Stimulated activated CD4-positive, alpha-beta T cell treated with anti-CD3 and anti-CD28 coated beads, Interleukin-1b, Interleukin-23, amount 100 ng/mL, for 48 hours (primary cell): ENCODE data around the gene INSYN2A.

Experiments used
- DNase-seq: peaks from one replicate; pipeline ENCODE4 v3.0.0-alpha.2; 2020

INSYN2A gene

DNA sequence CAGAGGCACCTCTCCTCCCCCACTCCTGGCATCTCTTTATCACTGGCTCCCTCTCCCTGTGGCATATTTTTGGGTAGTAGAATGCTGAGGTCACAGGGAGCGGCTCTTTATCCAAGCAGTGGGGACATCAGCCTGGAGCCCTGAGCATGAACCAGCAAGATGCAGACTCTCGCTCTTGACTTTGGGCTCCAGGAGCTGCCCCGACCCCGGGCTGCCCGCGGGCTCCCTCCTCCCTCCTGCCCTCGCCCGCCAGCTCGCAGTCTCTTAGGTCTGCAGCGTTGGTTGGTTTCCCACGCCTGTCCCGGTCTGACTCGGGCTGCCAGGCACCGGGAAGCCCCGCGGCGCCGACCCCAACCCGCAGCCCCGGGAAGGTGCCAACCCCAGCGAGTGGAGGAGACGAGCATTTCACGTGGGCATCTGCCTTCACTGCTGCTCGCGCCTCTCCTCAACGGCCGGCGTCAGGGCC is 1.3 kb downstream of the INSYN2A start:
- DNase-seq = no peak

GRCh38 chr10:127194599-127194998 is 1.8 kb downstream of the INSYN2A start:
- no peak for DNase-seq

GRCh38 chr10:127194111-127194510 is 2.3 kb downstream of the INSYN2A start:
- DNase-seq = no peak

GRCh38 chr10:127193125-127193524 is 3.3 kb downstream of the INSYN2A start:
- no peak for DNase-seq

DNA sequence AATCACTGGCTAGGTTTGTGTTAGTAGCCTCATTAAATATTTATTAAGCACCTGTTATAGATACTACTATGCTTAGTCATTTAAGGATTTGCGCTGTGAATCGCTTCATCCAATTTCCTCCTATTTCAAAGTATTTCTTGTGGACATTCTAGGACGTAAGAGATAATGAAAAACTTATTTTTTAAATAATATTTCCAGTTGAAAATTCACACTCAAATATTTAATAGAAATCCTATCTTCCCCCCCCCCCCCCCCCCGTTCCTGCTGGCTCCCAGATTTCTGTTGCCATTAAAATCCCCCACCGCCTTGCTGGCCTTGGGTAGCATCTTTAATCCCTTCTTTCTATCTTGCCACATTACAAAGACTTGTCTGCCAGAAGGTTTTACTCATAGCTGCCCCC is 6.0 kb downstream of the INSYN2A start:
- no peak for DNase-seq

DNA sequence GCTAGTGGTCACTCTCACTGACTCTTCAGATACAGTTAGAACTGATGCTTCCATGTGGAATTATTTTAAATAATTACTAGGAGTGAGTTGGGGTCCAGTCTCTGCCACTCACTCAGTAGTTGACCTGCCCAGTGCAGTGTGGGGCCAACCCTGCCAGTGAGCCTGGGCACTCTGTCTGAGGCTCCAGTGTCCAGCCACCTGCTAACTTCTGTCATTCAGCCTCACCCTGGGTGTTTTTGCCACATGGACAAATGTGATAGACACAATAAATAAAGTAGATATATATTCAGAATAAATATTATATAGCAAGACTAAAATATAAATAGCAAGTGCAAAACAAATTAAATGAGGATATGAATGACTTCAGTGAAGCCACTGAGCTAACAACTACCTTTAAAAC is 7.2 kb downstream of the INSYN2A start:
- DNase-seq = no peak

- DNase-seq = no peak
These were observed 9.6 kb downstream of the INSYN2A start for GRCh38 chr10:127186813-127187212.

DNA sequence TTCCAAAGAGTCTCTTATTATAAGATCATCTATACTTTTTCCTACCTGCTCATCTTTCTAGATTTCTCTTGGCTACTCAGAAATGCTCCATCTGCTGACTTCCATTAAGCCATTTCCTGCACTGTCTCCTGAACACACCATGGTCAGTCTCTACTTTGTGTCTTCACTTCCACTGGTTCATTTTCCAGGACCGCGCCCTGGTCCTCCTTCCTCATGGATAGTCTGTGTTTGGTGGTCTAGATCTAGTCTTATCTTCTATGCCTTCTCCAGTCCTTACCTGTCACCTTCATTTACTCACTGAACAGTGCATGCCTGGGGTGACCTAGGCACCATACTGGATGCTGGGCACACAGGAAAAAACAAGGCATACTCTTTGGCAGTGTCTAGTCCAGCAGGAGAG is 11.8 kb downstream of the INSYN2A start:
- DNase-seq = no peak

- no peak for DNase-seq
These were observed 14.2 kb downstream of the INSYN2A start for GRCh38 chr10:127182161-127182560.

DNA sequence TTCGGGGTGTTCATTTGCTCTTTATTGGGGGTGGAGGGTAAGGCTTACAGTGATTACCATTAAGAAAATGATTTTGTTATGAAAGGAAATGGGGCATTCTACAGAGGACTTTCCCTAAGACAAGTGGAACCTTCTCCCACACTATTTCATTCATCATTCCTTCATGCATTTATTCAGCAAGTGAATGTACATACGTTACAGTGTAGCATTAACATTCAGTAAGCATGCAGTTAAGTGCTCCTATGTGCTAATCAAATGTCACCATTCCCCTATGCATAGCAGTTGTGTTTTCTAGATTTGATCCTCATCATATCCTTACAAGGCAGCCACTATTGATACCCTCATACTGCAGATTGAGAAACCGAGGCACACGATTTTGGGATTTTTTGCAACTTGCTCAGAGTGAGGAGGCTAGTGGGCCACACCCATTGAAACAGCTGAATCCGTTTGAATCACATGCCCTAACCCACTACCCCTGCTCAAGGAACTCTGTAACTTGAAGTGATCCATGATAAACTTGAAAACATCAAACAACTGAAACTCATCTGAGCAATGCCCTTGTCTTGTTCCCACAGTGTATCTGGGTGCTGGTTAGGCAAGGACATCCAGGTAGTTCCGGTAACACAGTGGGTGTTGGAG is 16.7 kb downstream of the INSYN2A start:
- DNase-seq = no peak

DNA sequence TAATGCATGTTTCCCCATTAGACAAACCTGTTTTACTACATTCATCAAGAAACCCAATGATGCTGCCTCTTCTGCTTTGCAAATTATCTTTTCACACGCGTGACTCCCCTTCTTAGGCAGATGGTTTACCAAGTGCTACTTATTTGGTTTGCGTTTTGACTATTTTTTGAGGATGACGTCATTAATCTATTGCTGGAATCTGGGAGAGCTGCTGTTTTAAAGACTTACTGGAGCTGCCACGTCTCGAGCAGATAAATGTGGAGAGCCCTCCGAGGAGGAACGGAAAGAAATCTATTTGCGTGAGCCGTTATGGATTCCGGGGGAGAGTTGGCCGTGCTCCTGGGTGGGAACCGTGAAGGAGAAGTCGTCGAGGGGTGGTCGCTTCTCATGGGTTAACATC is 19.7 kb downstream of the INSYN2A start:
- no peak for DNase-seq

DNA sequence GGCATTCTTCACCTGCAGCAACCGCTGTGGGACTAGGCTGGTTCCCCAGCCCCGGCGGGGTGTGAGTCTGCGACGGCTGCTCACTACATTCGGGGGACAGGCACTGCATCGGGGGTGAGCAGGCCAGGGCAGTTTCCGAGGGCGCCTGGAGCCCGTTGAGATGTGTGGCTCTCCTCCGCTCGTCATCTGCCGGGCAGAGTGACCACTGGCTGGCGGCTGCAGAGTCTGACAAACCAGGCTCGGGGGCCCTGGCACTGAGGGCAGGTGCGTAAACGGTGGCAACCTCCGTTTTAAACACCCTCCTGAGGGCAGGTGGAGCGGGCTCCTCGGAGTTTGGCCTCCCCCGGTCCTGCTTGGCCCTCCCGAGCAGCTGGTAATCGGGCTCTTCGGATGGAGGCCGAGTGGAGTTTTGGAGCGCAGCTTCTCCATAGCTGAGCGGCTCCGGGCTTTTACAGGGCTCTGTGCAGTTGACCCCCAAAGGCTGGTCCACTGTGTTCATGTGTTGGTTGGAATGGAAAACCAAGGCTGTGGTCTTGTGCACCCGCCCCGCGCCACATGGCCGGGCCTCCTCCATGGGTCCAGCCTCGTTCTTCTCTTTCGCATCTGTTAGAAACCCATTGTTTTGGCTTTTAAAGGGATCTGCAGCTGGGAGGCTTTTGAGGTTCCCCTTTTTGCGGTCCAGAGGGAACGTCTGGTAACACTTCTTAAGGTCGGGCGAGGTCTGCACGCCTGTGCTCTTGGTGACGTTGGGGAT is 20.9 kb downstream of the INSYN2A start:
- no peak for DNase-seq

DNA sequence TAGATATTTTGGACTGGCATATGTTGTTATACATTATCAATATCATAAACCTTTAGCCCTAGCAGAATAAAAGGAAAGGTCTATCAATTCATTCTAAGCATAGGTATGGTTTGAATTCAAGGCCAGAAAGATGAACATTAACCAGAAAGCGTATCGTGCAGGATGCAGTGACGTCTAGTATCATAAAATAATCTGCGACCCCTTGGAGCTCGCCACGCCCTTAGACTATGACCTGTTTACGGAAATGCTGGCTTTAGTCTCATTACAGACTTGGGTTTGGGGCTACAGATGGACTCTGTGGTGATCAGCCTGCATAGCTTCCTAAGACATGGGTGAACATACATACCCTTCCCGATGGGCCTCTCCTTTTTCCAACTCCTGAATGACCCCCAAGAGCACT is 21.5 kb downstream of the INSYN2A start:
- DNase-seq = no peak

DNA sequence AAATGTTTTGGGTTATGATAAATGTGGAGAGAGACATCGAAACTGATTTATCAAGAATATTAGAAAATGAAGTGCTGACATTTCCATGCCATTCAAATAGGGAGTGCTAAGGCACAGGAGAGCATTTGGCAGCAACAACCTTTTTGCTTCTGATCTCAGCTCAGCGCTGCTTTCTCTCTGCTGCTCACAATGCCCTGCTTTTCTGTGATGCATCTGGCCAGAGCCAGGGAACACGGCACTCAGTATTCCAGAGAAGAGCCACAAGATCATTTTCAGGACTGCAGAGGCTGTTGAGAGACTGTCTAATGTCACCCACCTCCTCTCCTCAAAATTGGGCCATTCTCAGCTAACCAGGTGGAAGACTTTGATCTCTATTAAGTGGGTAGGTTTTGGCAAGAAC is 28.1 kb downstream of the INSYN2A start:
- DNase-seq = no peak

DNA sequence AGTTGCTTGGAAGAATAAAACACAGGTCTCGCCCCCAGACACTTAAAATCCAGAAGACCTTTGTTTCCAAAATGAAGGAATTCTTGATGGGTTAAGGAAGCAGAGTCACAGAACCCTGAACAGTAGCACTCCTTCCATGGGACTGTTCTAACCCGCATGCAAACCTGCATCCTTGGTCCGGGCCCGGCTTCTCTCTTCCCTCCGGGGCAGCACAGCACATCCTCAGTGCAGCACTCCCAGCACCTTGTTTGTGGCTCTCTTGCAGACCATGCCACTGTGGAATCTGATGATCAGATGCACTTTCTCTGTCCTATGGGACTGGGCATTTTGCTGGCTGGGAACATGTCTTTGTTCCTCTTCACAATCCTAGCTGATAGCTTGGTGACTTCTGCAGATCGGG is 33.5 kb downstream of the INSYN2A start:
- no peak for DNase-seq

GRCh38 chr10:127161482-127161881 is 34.9 kb downstream of the INSYN2A start:
- no peak for DNase-seq

DNA sequence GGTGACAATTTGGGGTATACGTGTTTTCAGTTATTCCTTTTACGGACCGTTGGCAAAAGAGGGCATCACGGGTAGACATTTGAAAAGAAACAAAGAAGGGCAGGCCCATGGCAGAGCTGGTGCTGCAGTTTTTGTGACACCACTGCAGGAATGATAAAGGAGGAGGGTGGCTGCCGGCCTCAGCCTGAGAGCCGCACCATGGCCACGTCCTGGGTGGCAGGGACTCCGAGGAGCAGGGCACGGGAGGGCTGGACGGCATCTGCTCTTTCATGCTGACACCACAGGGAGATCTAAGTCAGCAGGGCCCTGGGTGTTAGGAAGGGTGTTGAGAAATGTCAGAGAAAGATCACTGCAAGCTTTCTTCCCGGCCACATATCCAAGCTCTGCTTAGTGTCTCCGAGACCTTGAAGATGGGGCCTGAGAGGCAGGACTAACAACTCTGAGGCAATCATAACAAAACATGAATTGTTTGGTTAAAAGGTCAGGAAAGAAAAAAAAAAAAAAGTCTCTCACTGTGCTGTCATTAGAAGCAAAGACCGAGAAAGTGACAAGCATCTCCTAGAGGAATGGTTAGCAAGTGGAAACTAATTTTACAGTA is 36.6 kb downstream of the INSYN2A start:
- no peak for DNase-seq

DNA sequence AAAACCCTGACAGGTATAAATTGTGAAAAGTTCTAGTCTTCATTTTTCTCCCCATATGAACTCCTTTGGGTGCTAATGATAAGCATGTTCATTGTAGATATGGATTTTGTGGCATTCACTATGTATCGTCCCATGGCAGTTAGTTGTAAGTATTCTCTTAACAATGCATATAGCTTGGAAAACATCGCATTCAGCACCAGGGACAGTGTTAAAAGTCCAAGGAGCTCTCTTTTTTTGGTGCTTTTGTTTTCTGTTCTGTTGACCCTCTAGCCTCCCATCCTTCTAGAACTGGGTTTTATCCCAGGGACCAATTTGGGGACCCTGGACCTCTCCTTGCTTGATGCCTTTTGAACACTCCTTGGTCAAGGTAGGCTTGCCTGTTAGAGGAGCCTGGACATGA is 37.7 kb downstream of the INSYN2A start:
- no peak for DNase-seq

- no peak for DNase-seq
These were observed 38.7 kb downstream of the INSYN2A start for GRCh38 chr10:127157506-127158200.

DNA sequence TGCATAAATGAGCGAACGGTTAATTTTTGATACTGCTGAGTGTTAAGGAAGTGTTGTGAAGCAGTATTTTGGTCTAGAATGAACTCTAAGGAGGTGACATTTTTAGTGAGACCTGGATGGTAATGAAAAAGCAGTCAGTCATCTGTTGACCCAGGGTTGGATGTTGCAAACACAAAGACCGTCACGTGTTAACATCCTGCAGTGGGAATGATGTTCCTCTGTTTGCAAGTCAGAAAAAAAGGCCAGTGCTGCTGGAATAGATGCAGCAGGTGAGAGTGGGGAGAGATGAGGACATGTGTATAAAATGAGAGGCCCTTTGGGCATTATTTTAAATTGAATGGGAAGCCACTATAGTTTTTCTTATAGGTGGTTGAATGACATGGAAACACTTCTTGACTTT is 39.3 kb downstream of the INSYN2A start:
- no peak for DNase-seq

GRCh38 chr10:127154831-127155620 is 41.4 kb downstream of the INSYN2A start:
- DNase-seq = no peak

DNA sequence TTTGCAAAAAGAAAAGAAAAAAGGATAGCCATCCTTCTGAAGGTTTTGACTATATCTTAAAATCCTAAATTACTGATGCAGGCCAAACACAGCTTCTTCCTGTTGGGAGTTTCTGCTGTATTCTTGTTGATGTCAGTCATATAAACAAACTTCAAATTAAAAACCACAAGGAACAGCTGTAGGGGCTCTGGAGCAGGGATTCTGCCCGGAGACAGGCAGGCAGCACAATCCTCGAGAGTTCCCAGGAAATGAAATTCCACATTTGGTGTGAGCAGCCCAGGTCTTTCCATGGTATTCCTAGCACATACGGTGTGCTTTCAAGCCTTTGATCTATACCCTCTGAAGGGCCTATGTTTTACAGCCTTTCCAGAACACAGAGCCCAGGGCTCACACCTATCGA is 43.2 kb downstream of the INSYN2A start:
- DNase-seq = no peak
